ENCODE measurements around the gene DHRS13. TPM values are rescaled to one million over a fixed set of nuclear protein-coding genes. Genes with fewer than 3 reads are reported as not detected.

Gene DHRS13
- total and polyA plus RNA-seq, 10 of the 15 experiments (the other 5 are each of a cell fraction or from before 2014, with no cell fraction given): 0.18 to 55.2 (median 31.3) TPM; not detected in 1

DNA sequence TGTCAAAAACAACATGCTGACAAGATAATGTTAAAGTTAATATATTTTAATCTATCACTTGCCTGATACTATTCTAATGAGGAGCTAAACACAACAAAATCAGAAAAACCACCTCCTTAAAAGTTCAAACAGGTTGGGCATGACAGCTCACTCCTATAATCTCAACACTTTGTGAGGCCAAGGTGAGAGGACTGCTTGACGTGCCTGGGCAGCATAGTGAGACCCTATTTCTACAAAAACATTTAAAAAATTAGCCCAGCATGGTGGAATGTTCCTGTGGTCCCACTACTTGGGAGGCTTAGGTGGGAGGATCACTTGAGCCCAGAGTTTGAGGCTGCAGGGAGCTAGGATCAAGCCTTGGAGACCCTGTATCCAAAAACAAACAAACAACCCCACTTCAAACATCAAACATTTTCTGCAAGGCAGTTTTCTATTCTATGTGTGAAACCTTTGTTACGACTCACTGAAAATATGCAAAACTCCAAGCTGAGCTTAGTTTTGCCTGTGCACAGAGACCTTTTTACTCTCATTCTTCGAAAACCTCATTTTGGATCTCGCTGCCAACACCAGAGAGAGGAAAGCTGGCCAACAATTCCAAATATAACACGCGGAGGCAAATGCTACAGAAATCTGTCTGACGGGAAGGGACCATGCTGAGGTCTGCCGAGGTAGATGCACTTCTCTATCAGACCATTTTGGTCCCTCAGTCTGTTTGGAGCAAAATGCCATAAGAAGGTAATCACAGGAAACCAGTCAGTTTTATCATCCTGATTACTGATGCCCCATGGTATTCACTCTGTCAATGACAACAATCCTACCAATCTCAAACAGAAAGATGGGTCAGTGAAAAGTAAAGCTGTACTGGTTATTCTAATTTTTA is 42.2 kb upstream of the DHRS13 start:
- ChIA-PET POLR2A (interaction anchor here (1.1 to 2.3 kb wide), 3 partner anchors 10 to 179 kb away, joined by 4 to 17 read pairs (median 7); no protein-coding TSS in a partner anchor), SMC1A (ENCODE audit: uncharacterized antibody, unreplicated experiment) (interaction anchor here (0.8 to 3.3 kb wide), 9 partner anchors 10 to 218 kb away, joined by 3 to 17 read pairs (median 3); no protein-coding TSS in a partner anchor), CTCF (interaction anchor here (1.1 to 5.1 kb wide), 9 partner anchors 8 to 218 kb away, joined by 3 to 24 read pairs (median 8); partner anchors contain the start of gene TLCD1), RAD21 (ENCODE audit: unreplicated experiment) (interaction anchor here (0.6 to 2.0 kb wide), 4 partner anchors 19 to 211 kb away, joined by 3 to 7 read pairs (median 5); no protein-coding TSS in a partner anchor)
- DNase-seq (ENCODE audit: low read depth, low spot score) (no peak), FAIRE-seq (peak; percentile 7), ATAC-seq (peak; percentile 12; the same call in 1 of the 3 replicates)
- H3K4me1 ChIP-seq (ENCODE audit: control insufficient read depth, insufficient read depth, low read length): peaks cover 13% of the 10 kb centered on the region
- TF ChIP-seq PML (IDR thresholded peaks at IDR 0.05; ENCODE audit: low read length): no peak
- TF ChIP-seq POU2F2 (IDR thresholded peaks at IDR 0.05; ENCODE audit: borderline replicate concordance, low read depth, low read length): peak; percentile 82; the same call in 2 of the 3 replicates
- BruUV-seq (replicated peaks): no TSS peak
- peak overlapping the region; percentile 36 for H3K27ac ChIP-seq (ENCODE audit: control insufficient read depth, insufficient read depth)
- no peak overlapping the region for H2AFZ ChIP-seq (ENCODE audit: control insufficient read depth, low read depth, low read length)
- H3K9me3 ChIP-seq (replicated peaks; ENCODE audit: control insufficient read depth, insufficient read depth, low read length): no peaks in the 10 kb centered on the region
- H3K9ac ChIP-seq (ENCODE audit: control insufficient read depth, insufficient read depth, low read length): no peak overlapping the region
- H3K4me2 ChIP-seq (ENCODE audit: control insufficient read depth, insufficient read depth): peak overlapping the region; percentile 71
- in situ Hi-C loops (cut with MboI): no loop called here
- H4K20me1 ChIP-seq (ENCODE audit: control insufficient read depth, insufficient read depth): no peaks in the 10 kb centered on the region
- H3K4me3 ChIP-seq: peak overlapping the region; percentile 53; the same call in 1 of the 2 replicates
- WGBS (ENCODE audit: insufficient coverage, insufficient replicate concordance, low lambda C conversion rate, missing lambda C conversion rate): 20% methylated on average over 8 of the region's 8 CpGs
- intact Hi-C loops (cut with micrococcal nuclease; ENCODE audit: unreplicated experiment): no loop called here
- peaks cover 0 to 9% of the 10 kb centered on the region in 2 experiments; a peak in 3 of 4 replicates for H3K36me3 ChIP-seq (ENCODE audit: control insufficient read depth in 2 of 2, insufficient read depth in 2 of 2, low read length in 1 of 2)
- H3K79me2 ChIP-seq (ENCODE audit: control insufficient read depth, insufficient read depth, low read length): peaks cover 95% of the 10 kb centered on the region
- no peaks in the 10 kb centered on the region for H3K27me3 ChIP-seq (replicated peaks in 1 of 2; ENCODE audit: control insufficient read depth in 2 of 2, insufficient read depth in 2 of 2, low read length in 1 of 2)

DNA sequence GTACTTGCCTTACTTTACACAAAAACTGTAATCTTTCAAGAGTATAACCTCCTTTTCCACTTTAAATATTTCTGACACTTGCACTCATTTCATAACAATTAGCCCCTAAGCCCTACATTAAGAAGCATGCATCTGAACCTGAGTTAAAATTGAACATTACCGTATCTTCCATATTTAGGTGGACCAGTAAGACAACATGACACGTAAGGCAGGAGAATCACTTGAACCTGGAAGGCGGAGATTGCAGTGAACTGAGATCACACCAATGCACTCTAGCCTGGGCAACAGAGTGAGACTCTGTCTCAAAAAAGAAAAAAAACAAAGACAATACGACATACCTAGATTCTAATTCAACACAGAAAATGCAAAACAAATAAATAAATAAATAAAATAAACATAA is 41.5 kb upstream of the DHRS13 start:
- Histone ChIP-seq H3K79me2 (ENCODE audit: control insufficient read depth, insufficient read depth, low read length) (peaks cover 95% of the 10 kb centered on the region), H3K4me2 (ENCODE audit: control insufficient read depth, insufficient read depth) (no peak overlapping the region), H2AFZ (ENCODE audit: control insufficient read depth, low read depth, low read length) (no peak overlapping the region), H3K36me3 (ENCODE audit: control insufficient read depth in 2 of 2, insufficient read depth in 2 of 2, low read length in 1 of 2) (peaks cover 0 to 13% of the 10 kb centered on the region in 2 experiments; a peak in 3 of 4 replicates), H3K4me3 (no peak overlapping the region), H3K4me1 (ENCODE audit: control insufficient read depth, insufficient read depth, low read length) (peaks cover 13% of the 10 kb centered on the region), H3K27ac (ENCODE audit: control insufficient read depth, insufficient read depth) (no peak overlapping the region), H4K20me1 (ENCODE audit: control insufficient read depth, insufficient read depth) (no peaks in the 10 kb centered on the region), H3K9me3 (replicated peaks; ENCODE audit: control insufficient read depth, insufficient read depth, low read length) (no peaks in the 10 kb centered on the region), H3K27me3 (replicated peaks in 1 of 2; ENCODE audit: control insufficient read depth in 2 of 2, insufficient read depth in 2 of 2, low read length in 1 of 2) (no peaks in the 10 kb centered on the region), H3K9ac (ENCODE audit: control insufficient read depth, insufficient read depth, low read length) (no peak overlapping the region)
- BruUV-seq (replicated peaks): no TSS peak
- RAD21 ChIA-PET (ENCODE audit: unreplicated experiment): interaction anchor here (1.6 kb wide), 1 partner anchor 18 kb away, joined by 6 read pairs; no protein-coding TSS in a partner anchor
- intact Hi-C loops (cut with micrococcal nuclease; ENCODE audit: unreplicated experiment): no loop called here
- in situ Hi-C loops (cut with MboI): no loop called here
- CTCF ChIA-PET: interaction anchor here (0.8 to 5.1 kb wide), 9 partner anchors 9 to 217 kb away, joined by 3 to 24 read pairs (median 5); partner anchors contain the start of gene TLCD1
- FAIRE-seq (no peak), ATAC-seq (no peak), DNase-seq (ENCODE audit: low read depth, low spot score) (no peak)
- WGBS (ENCODE audit: insufficient coverage, insufficient replicate concordance, low lambda C conversion rate, missing lambda C conversion rate): 94% methylated on average over 4 of the region's 4 CpGs
- TF ChIP-seq MEF2A (IDR thresholded peaks at IDR 0.05; ENCODE audit: insufficient read depth, low read depth, low read length): no peak
- no peak for TF ChIP-seq CBX5 (IDR thresholded peaks at IDR 0.05; ENCODE audit: low read depth)
- TF ChIP-seq JUNB (IDR thresholded peaks at IDR 0.05): no peak
- TF ChIP-seq SMC3 (IDR thresholded peaks at IDR 0.05; ENCODE audit: borderline replicate concordance, low read length): no peak
- SMC1A ChIA-PET (ENCODE audit: uncharacterized antibody, unreplicated experiment): interaction anchor here (0.9 to 3.3 kb wide), 6 partner anchors 9 to 217 kb away, joined by 3 to 17 read pairs (median 4); no protein-coding TSS in a partner anchor
- POLR2A ChIA-PET: interaction anchor here (1.1 to 1.4 kb wide), 2 partner anchors 17 to 178 kb away, joined by 3 to 4 read pairs; no protein-coding TSS in a partner anchor

Data from GM12878 (cell line).